OCI-LY1 (cell line): ENCODE data around the gene MAPK9.

Experiments
- H2AFZ ChIP-seq: fragments of 200-600 bp; sonication (generic), shearing (Covaris generic); 2 replicates; pipeline ENCODE4 v1.6.0; 2014; ENCODE audit warnings: antibody characterized with exemption, mild to moderate bottlenecking, low read length
- H3F3A ChIP-seq: fragments of 200-600 bp; sonication (generic), shearing (Covaris generic); 2 replicates; pipeline ENCODE4 v1.6.0; 2014; ENCODE audit warnings: mild to moderate bottlenecking, antibody characterized with exemption, low read length, moderate library complexity; ENCODE audit not compliant: insufficient read depth
- H3K27ac ChIP-seq: fragments of 200-600 bp; sonication (generic); 2 replicates; pipeline ENCODE4 v1.5.1; 2014; ENCODE audit warnings: low read length, mixed run types, mild to moderate bottlenecking, low read depth; ENCODE audit not compliant: poor library complexity, severe bottlenecking
- H3K27me3 ChIP-seq: fragments of 200-600 bp; sonication (generic); 2 replicates; pipeline ENCODE4 v1.6.0; 2014; ENCODE audit warnings: antibody characterized with exemption, mild to moderate bottlenecking, low read length, moderate library complexity; ENCODE audit not compliant: insufficient read depth
- H3K36me3 ChIP-seq: fragments of 200-600 bp; sonication (generic); 2 replicates; pipeline ENCODE4 v1.6.1; 2014; ENCODE audit warnings: mild to moderate bottlenecking, antibody characterized with exemption, low read length, moderate library complexity, mixed read lengths; ENCODE audit not compliant: insufficient read depth
- H3K4me1 ChIP-seq: fragments of 200-600 bp; sonication (generic); 2 replicates; pipeline ENCODE4 v1.5.1; 2014; ENCODE audit warnings: mild to moderate bottlenecking, low read length, moderate library complexity; ENCODE audit not compliant: insufficient read depth, severe bottlenecking
- H3K4me2 ChIP-seq: fragments of 200-600 bp; sonication (generic), shearing (Covaris generic); 2 replicates; pipeline ENCODE4 v1.6.1; 2014; ENCODE audit warnings: low read length
- H3K4me3 ChIP-seq: fragments of 200-600 bp; sonication (generic); 2 replicates; pipeline ENCODE4 v1.5.1; 2014; ENCODE audit warnings: low read length, low read depth, mild to moderate bottlenecking, mixed read lengths; ENCODE audit not compliant: poor library complexity, severe bottlenecking
- H3K79me2 ChIP-seq: fragments of 200-600 bp; shearing (Covaris generic); 2 replicates; pipeline ENCODE4 v1.6.1; 2016; ENCODE audit warnings: mixed run types, low read length, mixed read lengths; ENCODE audit not compliant: insufficient read depth
- H3K9ac ChIP-seq: fragments of 200-600 bp; sonication (generic), shearing (Covaris generic); 2 replicates; pipeline ENCODE4 v1.6.1; 2014; ENCODE audit warnings: mild to moderate bottlenecking, low read length, mixed read lengths
- H3K9me2 ChIP-seq: fragments of 200-600 bp; sonication (generic), shearing (Covaris generic); 2 replicates; pipeline ENCODE4 v1.6.1; 2014; ENCODE audit warnings: low read depth, mild to moderate bottlenecking, low read length, mixed read lengths
- H3K9me3 ChIP-seq: fragments of 200-600 bp; shearing (Covaris generic); 2 replicates; pipeline ENCODE4 v1.6.1; 2014; ENCODE audit warnings: low read length, mixed read lengths
- H4K20me1 ChIP-seq: fragments of 200-600 bp; sonication (generic), shearing (Covaris generic); 2 replicates; pipeline ENCODE4 v1.6.0; 2016; ENCODE audit warnings: mild to moderate bottlenecking, low read length; ENCODE audit not compliant: insufficient read depth
- CTCF ChIP-seq: fragments of 200-600 bp; sonication (generic), shearing (Covaris generic); IDR thresholded peaks from 2 replicates; pipeline ENCODE4 v1.5.1; 2017; ENCODE audit warnings: mild to moderate bottlenecking, antibody characterized with exemption, low read length, moderate library complexity, mixed read lengths
- EZH2 ChIP-seq: fragments of 200-600 bp; sonication (generic), shearing (Covaris generic); IDR thresholded peaks from 2 replicates; pipeline ENCODE4 v1.8.0; 2017; ENCODE audit warnings: borderline replicate concordance, mixed run types, mild to moderate bottlenecking, antibody characterized with exemption, low read length, moderate library complexity, mixed read lengths

MAPK9 gene

GRCh38 chr5:180207593-180207992, 84.3 kb downstream of the MAPK9 start:
- 0 out of 2 replicates have a peak, but pooled peaks cover 4% of the 10 kb centered on the region for H3K27me3 ChIP-seq
- no peak overlapping the region for H2AFZ ChIP-seq
- TF ChIP-seq CTCF (no peak), EZH2 (no peak)
- peaks cover 4% of the 10 kb centered on the region for H3K4me1 ChIP-seq
- no peaks in the 10 kb centered on the region for H3K9me3 ChIP-seq
- no peak overlapping the region for H3K4me2 ChIP-seq
- no peaks in the 10 kb centered on the region for H3K36me3 ChIP-seq
- no peaks in the 10 kb centered on the region for H4K20me1 ChIP-seq
- H3F3A ChIP-seq, result no peaks in the 10 kb centered on the region
- H3K9me2 ChIP-seq, result no peaks in the 10 kb centered on the region
- H3K27ac ChIP-seq, result no peak overlapping the region
- H3K4me3 ChIP-seq, result no peak overlapping the region
- H3K9ac ChIP-seq, result no peak overlapping the region
- H3K79me2 ChIP-seq, result no peaks in the 10 kb centered on the region

- Histone ChIP-seq H3K79me2 (no peaks in the 10 kb centered on the region), H3K9me3 (no peaks in the 10 kb centered on the region), H2AFZ (no peak overlapping the region), H3F3A (no peaks in the 10 kb centered on the region), H3K27me3 (0 out of 2 replicates have a peak, but pooled peaks cover 4% of the 10 kb centered on the region), H3K4me1 (peaks cover 4% of the 10 kb centered on the region), H3K9ac (no peak overlapping the region), H3K36me3 (no peaks in the 10 kb centered on the region), H3K9me2 (no peaks in the 10 kb centered on the region), H4K20me1 (no peaks in the 10 kb centered on the region), H3K4me3 (no peak overlapping the region), H3K4me2 (no peak overlapping the region), H3K27ac (no peak overlapping the region)
- no peak for TF ChIP-seq EZH2
- no peak for TF ChIP-seq CTCF
Measured at GRCh38 chr5:180206993-180207392, 84.9 kb downstream of the MAPK9 start.

- Histone ChIP-seq H3K27ac (no peak overlapping the region), H3K4me3 (no peak overlapping the region), H3K27me3 (0 out of 2 replicates have a peak, but pooled peaks cover 4% of the 10 kb centered on the region), H4K20me1 (no peaks in the 10 kb centered on the region), H3K9me3 (no peaks in the 10 kb centered on the region), H3K79me2 (no peaks in the 10 kb centered on the region), H3K36me3 (no peaks in the 10 kb centered on the region), H3K4me2 (no peak overlapping the region), H3K9ac (no peak overlapping the region), H3K9me2 (no peaks in the 10 kb centered on the region), H3K4me1 (peaks cover 4% of the 10 kb centered on the region), H2AFZ (no peak overlapping the region), H3F3A (no peaks in the 10 kb centered on the region)
- TF ChIP-seq CTCF (no peak), EZH2 (no peak)
Measured at GRCh38 chr5:180205916-180206315, 86.0 kb downstream of the MAPK9 start.
